ENCODE data around the gene MICAL3.
"Not testable (repeated sequence)": the region's sequence is repeated elsewhere in the genome, so short reads cannot be mapped to it uniquely, and the experiment has no call there.

DNA sequence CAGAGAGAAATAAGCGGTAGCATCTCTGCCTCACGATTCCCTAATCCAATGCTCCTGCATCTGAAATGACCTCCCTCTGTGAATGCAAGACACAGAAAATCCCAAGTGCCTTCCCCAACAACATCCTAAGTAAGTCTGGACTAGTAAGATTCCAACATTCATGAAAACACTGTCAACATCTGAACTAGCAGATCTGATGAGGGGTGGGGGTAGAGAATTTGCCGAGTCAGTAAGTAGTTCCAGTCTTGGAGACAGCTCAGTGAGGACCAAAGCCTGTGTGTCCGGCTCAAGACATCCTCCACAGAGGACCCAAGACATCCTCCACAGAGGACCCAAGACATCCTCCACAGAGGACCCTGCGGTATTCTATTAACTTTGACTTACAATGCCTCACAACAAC is 259.5 kb downstream of the MICAL3 start:
- not testable (repeated sequence) for TF ChIP-seq POLR2AphosphoS5 (IDR thresholded peaks at IDR 0.05; ENCODE audit: low read depth, low read length)
- TF ChIP-seq, protein P1, sequence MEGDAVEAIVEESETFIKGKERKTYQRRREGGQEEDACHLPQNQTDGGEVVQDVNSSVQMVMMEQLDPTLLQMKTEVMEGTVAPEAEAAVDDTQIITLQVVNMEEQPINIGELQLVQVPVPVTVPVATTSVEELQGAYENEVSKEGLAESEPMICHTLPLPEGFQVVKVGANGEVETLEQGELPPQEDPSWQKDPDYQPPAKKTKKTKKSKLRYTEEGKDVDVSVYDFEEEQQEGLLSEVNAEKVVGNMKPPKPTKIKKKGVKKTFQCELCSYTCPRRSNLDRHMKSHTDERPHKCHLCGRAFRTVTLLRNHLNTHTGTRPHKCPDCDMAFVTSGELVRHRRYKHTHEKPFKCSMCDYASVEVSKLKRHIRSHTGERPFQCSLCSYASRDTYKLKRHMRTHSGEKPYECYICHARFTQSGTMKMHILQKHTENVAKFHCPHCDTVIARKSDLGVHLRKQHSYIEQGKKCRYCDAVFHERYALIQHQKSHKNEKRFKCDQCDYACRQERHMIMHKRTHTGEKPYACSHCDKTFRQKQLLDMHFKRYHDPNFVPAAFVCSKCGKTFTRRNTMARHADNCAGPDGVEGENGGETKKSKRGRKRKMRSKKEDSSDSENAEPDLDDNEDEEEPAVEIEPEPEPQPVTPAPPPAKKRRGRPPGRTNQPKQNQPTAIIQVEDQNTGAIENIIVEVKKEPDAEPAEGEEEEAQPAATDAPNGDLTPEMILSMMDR (IDR thresholded peaks at IDR 0.05), result not testable (repeated sequence)

Measured in Panc1 (cell line).